Neural progenitor cell (in vitro differentiated cells): ENCODE data around the gene TSHZ3. TPM values are rescaled to one million over a fixed set of nuclear protein-coding genes. Genes with fewer than 3 reads are reported as not detected.

Experiments
- DNase-seq: peaks from one replicate; pipeline ENCODE4 v3.0.0-alpha.2; 2016; ENCODE audit warnings: low spot score
- H2AFZ ChIP-seq: fragments of 200-600 bp; sonication (generic); replicated peaks from 2 replicates; pipeline ENCODE4 v1.6.1; 2016; ENCODE audit warnings: antibody characterized with exemption
- H3F3A ChIP-seq: fragments of 200-600 bp; sonication (generic); 2 replicates; pipeline ENCODE4 v1.6.1; 2016; ENCODE audit warnings: antibody characterized with exemption, low read depth
- H3K27ac ChIP-seq: fragments of 200-600 bp; sonication (generic); 2 replicates; pipeline ENCODE4 v1.5.1; 2016; ENCODE audit warnings: mild to moderate bottlenecking
- H3K27me3 ChIP-seq: fragments of 200-600 bp; sonication (generic); 2 replicates; pipeline ENCODE4 v1.6.1; 2016; ENCODE audit warnings: mild to moderate bottlenecking, moderate library complexity
- H3K36me3 ChIP-seq: fragments of 200-600 bp; sonication (generic); 2 replicates; pipeline ENCODE4 v1.5.1; 2016
- H3K4me1 ChIP-seq: fragments of 200-600 bp; sonication (generic); 2 replicates; pipeline ENCODE4 v1.6.1; 2016; ENCODE audit warnings: mixed run types
- H3K4me2 ChIP-seq: fragments of 200-600 bp; sonication (generic); 2 replicates; pipeline ENCODE4 v1.6.1; 2016
- H3K4me3 ChIP-seq: fragments of 200-600 bp; sonication (generic); 2 replicates; pipeline ENCODE4 v1.5.1; 2016
- H3K79me2 ChIP-seq: fragments of 200-600 bp; sonication (generic); 2 replicates; pipeline ENCODE4 v1.6.1; 2016; ENCODE audit warnings: low read depth
- H3K9ac ChIP-seq: fragments of 200-600 bp; sonication (generic); 2 replicates; pipeline ENCODE4 v1.6.1; 2016
- H3K9me3 ChIP-seq: fragments of 200-600 bp; sonication (generic); 2 replicates; pipeline ENCODE4 v1.5.1; 2016; ENCODE audit warnings: low read depth
- H4K20me1 ChIP-seq: fragments of 200-600 bp; sonication (generic); 2 replicates; pipeline ENCODE4 v1.6.1; 2016; ENCODE audit warnings: low read depth
- H3K27ac Mint-ChIP-seq: 3 replicates; pipeline ENCODE4 v1.8.0; 2021; ENCODE audit warnings: mixed read lengths
- H3K27me3 Mint-ChIP-seq: 2 replicates; pipeline ENCODE4 v1.8.0; 2022; ENCODE audit warnings: low read depth, mild to moderate bottlenecking, inconsistent platforms, moderate library complexity, mixed read lengths; ENCODE audit not compliant: insufficient read depth
- H3K36me3 Mint-ChIP-seq: 3 replicates; pipeline ENCODE4 v1.8.0; 2021; ENCODE audit warnings: mixed read lengths
- H3K4me1 Mint-ChIP-seq: 3 replicates; pipeline ENCODE4 v1.8.0; 2021; ENCODE audit warnings: mixed read lengths
- H3K4me3 Mint-ChIP-seq: 3 replicates; pipeline ENCODE4 v1.8.0; 2021; ENCODE audit warnings: mild to moderate bottlenecking, moderate library complexity, mixed read lengths
- H3K9me3 Mint-ChIP-seq: 3 replicates; pipeline ENCODE4 v1.8.0; 2020; ENCODE audit warnings: mixed read lengths
- EZH2 ChIP-seq: fragments of 200-600 bp; sonication (generic); IDR thresholded peaks from 2 replicates; pipeline ENCODE4 v1.6.1; 2017; ENCODE audit warnings: antibody characterized with exemption, mild to moderate bottlenecking, moderate library complexity
- EZH2phosphoT487 ChIP-seq: fragments of 200-600 bp; sonication (generic); IDR thresholded peaks from 2 replicates; pipeline ENCODE4 v1.6.1; 2017; ENCODE audit warnings: antibody characterized with exemption
- total RNA-seq: library from RNA; depleted of rRNA; stranded (reverse); fragments of >200 nt; gene quantifications from 2 replicates; pipeline ENCODE4 v1.2.3, GENCODE V29; 2015; ENCODE audit warnings: low replicate concordance
- TF ChIP-seq, protein P1 (sequence below): fragments of 200-600 bp; sonication (generic); IDR thresholded peaks from 2 replicates; pipeline ENCODE4 v1.5.1; 2017; ENCODE audit warnings: antibody characterized with exemption, mild to moderate bottlenecking

The TSHZ3 gene
- total RNA-seq, 1 donor from 2014 or later, result 0.60 TPM

DNA sequence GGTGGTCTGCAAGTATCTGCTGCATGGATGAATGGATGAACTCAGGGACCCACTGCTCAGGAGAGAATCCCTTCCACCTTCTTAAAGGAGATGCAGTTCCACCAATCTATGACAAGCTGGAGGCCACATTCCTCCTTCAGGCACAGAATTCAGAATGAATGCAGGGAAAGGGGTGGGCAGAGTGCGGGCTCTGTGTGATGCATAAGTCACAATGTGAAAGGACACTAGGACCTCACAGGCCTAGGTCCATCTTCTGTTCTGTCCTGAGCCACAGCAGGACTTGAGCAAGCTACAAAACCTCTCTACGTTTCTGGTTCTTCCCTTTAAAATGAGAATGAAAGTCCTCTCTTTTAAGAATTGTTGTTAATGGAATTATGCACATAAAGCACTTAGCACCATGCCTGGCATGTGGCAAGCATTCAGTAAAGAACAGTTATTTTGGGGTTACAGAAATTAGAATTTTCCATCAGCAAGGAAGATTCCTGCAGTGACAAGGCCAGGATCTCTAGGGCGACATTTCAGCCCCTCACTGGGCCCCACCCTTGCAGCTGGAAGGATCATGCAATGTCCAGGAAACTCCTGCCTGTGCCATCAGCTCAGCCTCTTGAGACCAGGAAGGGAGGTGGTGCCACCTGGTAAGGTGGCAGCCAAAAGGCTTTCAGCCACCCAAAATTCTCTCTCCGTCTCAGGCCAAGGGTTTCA lies 38.7 kb downstream of the TSHZ3 start:
- no peaks in the 10 kb centered on the region for H3K36me3 ChIP-seq
- H3K4me3 Mint-ChIP-seq, result no peak overlapping the region
- H3K36me3 Mint-ChIP-seq, result no peaks in the 10 kb centered on the region
- peaks cover 10% of the 10 kb centered on the region for H3K4me1 Mint-ChIP-seq
- H3K27me3 Mint-ChIP-seq, result no peaks in the 10 kb centered on the region
- DNase-seq, result no peak
- H3K4me2 ChIP-seq, result no peak overlapping the region
- peaks cover 4% of the 10 kb centered on the region for H3F3A ChIP-seq
- H3K79me2 ChIP-seq, result no peaks in the 10 kb centered on the region
- H3K27ac Mint-ChIP-seq, result no peak overlapping the region
- no peaks in the 10 kb centered on the region for H3K27me3 ChIP-seq
- peaks cover 18% of the 10 kb centered on the region for H3K4me1 ChIP-seq
- no peak overlapping the region for H3K4me3 ChIP-seq
- no peak overlapping the region for H3K27ac ChIP-seq
- H2AFZ ChIP-seq, result no peak overlapping the region
- no peak overlapping the region for H3K9ac ChIP-seq
- H4K20me1 ChIP-seq, result no peaks in the 10 kb centered on the region
- no peak for TF ChIP-seq EZH2
- no peak for TF ChIP-seq EZH2phosphoT487
- TF ChIP-seq, protein P1, sequence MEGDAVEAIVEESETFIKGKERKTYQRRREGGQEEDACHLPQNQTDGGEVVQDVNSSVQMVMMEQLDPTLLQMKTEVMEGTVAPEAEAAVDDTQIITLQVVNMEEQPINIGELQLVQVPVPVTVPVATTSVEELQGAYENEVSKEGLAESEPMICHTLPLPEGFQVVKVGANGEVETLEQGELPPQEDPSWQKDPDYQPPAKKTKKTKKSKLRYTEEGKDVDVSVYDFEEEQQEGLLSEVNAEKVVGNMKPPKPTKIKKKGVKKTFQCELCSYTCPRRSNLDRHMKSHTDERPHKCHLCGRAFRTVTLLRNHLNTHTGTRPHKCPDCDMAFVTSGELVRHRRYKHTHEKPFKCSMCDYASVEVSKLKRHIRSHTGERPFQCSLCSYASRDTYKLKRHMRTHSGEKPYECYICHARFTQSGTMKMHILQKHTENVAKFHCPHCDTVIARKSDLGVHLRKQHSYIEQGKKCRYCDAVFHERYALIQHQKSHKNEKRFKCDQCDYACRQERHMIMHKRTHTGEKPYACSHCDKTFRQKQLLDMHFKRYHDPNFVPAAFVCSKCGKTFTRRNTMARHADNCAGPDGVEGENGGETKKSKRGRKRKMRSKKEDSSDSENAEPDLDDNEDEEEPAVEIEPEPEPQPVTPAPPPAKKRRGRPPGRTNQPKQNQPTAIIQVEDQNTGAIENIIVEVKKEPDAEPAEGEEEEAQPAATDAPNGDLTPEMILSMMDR, result no peak
- H3K9me3 Mint-ChIP-seq, result no peaks in the 10 kb centered on the region
- no peaks in the 10 kb centered on the region for H3K9me3 ChIP-seq

DNA sequence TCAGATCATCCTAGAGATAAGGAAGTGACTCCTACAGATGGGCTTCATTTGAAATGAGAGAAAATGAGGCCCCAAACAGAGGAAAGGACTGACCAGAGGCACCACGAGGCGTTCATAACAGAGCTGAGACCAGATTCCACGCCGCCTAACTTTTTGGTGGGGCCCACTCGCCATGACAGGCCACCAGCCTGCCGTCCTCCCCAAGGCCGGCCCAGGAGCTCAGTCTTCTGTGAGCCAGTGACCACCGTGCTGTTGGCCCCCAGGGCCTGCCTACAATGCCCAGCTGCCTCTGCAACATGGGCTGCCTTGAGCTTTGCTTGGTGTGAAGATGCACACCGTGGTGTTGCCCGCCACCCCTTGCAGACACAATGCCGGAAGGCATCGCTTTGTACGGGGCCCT lies 40.5 kb downstream of the TSHZ3 start:
- Histone ChIP-seq H3K4me3 (no peak overlapping the region), H3K9me3 (no peaks in the 10 kb centered on the region), H4K20me1 (no peaks in the 10 kb centered on the region), H3K4me2 (no peak overlapping the region), H2AFZ (no peak overlapping the region), H3K9ac (no peak overlapping the region), H3K79me2 (no peaks in the 10 kb centered on the region), H3K27me3 (no peaks in the 10 kb centered on the region), H3K36me3 (no peaks in the 10 kb centered on the region), H3F3A (no peaks in the 10 kb centered on the region), H3K27ac (no peak overlapping the region), H3K4me1 (peaks cover 8% of the 10 kb centered on the region)
- Mint-ChIP-seq H3K27ac (no peak overlapping the region), H3K4me3 (no peak overlapping the region), H3K27me3 (no peaks in the 10 kb centered on the region), H3K4me1 (peaks cover 2% of the 10 kb centered on the region), H3K36me3 (no peaks in the 10 kb centered on the region), H3K9me3 (no peaks in the 10 kb centered on the region)
- no peak for DNase-seq
- TF ChIP-seq, protein P1, result no peak
- no peak for TF ChIP-seq EZH2phosphoT487
- TF ChIP-seq EZH2, result no peak

DNA sequence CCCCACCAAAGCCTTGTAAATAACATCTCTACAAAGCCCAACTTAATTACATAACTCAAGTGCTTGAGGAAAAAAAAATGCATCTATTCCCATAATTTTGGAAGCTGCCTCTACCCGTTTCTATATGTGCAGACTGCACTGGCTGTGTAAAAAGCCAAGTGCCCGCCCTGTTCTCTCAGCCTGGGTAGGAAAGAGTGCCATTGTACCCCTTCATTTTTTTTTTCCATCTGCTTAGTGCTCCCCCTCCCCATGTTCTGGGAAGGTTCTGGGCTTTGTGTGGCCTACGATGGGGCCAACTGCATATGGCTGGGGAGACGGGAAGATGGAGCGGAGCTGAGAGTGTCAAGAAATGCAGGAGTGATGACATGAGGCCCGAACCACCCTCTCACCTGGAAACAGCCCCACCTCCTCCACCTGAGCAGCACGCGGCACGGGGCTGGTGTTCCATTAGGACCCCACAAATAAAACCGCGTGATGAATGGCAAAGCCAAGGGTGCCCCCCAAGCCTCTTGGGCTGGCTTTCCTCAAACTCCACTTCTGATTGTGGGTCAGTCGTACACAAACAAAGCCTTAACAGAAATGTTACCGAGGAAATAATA lies 42.1 kb downstream of the TSHZ3 start:
- Histone ChIP-seq H2AFZ (no peak overlapping the region), H3K27me3 (no peaks in the 10 kb centered on the region), H3K4me2 (no peak overlapping the region), H3K27ac (no peak overlapping the region), H3K4me1 (no peaks in the 10 kb centered on the region), H3K9ac (no peak overlapping the region), H3K79me2 (no peaks in the 10 kb centered on the region), H3K4me3 (no peak overlapping the region), H3F3A (no peaks in the 10 kb centered on the region), H4K20me1 (no peaks in the 10 kb centered on the region), H3K9me3 (no peaks in the 10 kb centered on the region), H3K36me3 (no peaks in the 10 kb centered on the region)
- TF ChIP-seq EZH2phosphoT487 (no peak), EZH2 (no peak)
- TF ChIP-seq, protein P1, result no peak
- Mint-ChIP-seq H3K9me3 (no peaks in the 10 kb centered on the region), H3K27me3 (no peaks in the 10 kb centered on the region), H3K4me1 (peaks cover 2% of the 10 kb centered on the region), H3K4me3 (no peak overlapping the region), H3K27ac (no peak overlapping the region), H3K36me3 (no peaks in the 10 kb centered on the region)
- no peak for DNase-seq
